Measurements from ENCODE around the gene NXPH3.

The NXPH3 gene

GRCh38 chr17:49552070-49552751 lies 23.5 kb upstream of the NXPH3 start:
- Histone ChIP-seq H3K4me1 (ENCODE audit: insufficient read depth, low read length, poor library complexity, severe bottlenecking) (peaks cover 12% of the 10 kb centered on the region), H2AFZ (ENCODE audit: low read length) (no peak overlapping the region), H4K20me1 (ENCODE audit: insufficient read depth, low read length, poor library complexity, severe bottlenecking) (no peaks in the 10 kb centered on the region), H3K4me3 (ENCODE audit: low read length, poor library complexity, severe bottlenecking) (no peak overlapping the region), H3K27me3 (ENCODE audit: insufficient read depth, low read length, poor library complexity, severe bottlenecking) (no peaks in the 10 kb centered on the region), H3K9me2 (replicated peaks; ENCODE audit: low read depth, low read length) (no peaks in the 10 kb centered on the region), H3K9ac (ENCODE audit: low read depth, low read length, poor library complexity, severe bottlenecking) (no peak overlapping the region), H3K9me3 (ENCODE audit: insufficient read depth, low read depth, low read length) (no peaks in the 10 kb centered on the region), H3K4me2 (ENCODE audit: low read depth, low read length, poor library complexity, severe bottlenecking) (no peak overlapping the region), H3F3A (ENCODE audit: low read depth) (no peaks in the 10 kb centered on the region), H3K36me3 (ENCODE audit: insufficient read depth, low read length) (no peaks in the 10 kb centered on the region), H3K79me2 (ENCODE audit: insufficient read depth, low read length) (no peaks in the 10 kb centered on the region)
- TF ChIP-seq, protein P1, sequence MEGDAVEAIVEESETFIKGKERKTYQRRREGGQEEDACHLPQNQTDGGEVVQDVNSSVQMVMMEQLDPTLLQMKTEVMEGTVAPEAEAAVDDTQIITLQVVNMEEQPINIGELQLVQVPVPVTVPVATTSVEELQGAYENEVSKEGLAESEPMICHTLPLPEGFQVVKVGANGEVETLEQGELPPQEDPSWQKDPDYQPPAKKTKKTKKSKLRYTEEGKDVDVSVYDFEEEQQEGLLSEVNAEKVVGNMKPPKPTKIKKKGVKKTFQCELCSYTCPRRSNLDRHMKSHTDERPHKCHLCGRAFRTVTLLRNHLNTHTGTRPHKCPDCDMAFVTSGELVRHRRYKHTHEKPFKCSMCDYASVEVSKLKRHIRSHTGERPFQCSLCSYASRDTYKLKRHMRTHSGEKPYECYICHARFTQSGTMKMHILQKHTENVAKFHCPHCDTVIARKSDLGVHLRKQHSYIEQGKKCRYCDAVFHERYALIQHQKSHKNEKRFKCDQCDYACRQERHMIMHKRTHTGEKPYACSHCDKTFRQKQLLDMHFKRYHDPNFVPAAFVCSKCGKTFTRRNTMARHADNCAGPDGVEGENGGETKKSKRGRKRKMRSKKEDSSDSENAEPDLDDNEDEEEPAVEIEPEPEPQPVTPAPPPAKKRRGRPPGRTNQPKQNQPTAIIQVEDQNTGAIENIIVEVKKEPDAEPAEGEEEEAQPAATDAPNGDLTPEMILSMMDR (conservative IDR thresholded peaks at IDR 0.05; ENCODE audit: low read length) = no peak
- no peak for TF ChIP-seq EZH2phosphoT487 (IDR thresholded peaks at IDR 0.05; ENCODE audit: borderline replicate concordance)

DNA sequence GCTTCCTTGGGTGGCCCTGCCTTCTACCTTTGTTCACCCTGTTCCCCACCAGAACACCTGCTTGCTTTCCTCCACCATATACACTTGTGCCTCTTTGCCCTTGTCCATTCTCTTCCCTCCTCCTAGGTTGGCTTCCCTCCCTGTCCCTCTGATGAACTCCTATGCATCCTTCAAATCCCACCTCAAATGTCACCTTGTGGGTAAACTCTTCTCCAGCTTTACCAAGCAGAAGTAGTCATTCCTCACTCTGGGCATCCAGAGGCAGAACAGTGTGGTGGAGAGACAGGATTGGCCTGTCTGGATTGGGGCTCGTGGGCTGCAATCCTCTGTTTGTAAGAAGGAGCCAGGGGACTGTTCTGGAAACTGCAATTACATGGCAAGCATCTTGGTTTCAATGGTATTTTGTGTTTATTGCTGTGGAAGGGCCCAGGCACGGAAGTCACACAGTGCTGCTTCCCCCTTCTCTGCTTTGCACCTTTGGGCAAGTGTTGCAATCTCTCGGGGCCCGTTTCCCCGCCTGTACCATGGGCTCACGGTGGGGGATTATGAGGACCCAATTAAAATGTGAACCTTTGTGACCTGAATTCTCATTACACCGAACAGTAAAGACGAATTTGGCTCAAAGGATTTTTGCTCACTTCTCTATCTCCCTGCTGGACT lies 21.9 kb upstream of the NXPH3 start:
- Histone ChIP-seq H3K9me3 (ENCODE audit: insufficient read depth, low read depth, low read length) (no peaks in the 10 kb centered on the region), H3K79me2 (ENCODE audit: insufficient read depth, low read length) (no peaks in the 10 kb centered on the region), H3F3A (ENCODE audit: low read depth) (no peaks in the 10 kb centered on the region), H3K9me2 (replicated peaks; ENCODE audit: low read depth, low read length) (no peaks in the 10 kb centered on the region), H3K4me1 (ENCODE audit: insufficient read depth, low read length, poor library complexity, severe bottlenecking) (peaks cover 10% of the 10 kb centered on the region), H3K4me2 (ENCODE audit: low read depth, low read length, poor library complexity, severe bottlenecking) (no peak overlapping the region), H3K36me3 (ENCODE audit: insufficient read depth, low read length) (no peaks in the 10 kb centered on the region), H2AFZ (ENCODE audit: low read length) (no peak overlapping the region), H3K27me3 (ENCODE audit: insufficient read depth, low read length, poor library complexity, severe bottlenecking) (no peaks in the 10 kb centered on the region), H3K4me3 (ENCODE audit: low read length, poor library complexity, severe bottlenecking) (no peak overlapping the region), H4K20me1 (ENCODE audit: insufficient read depth, low read length, poor library complexity, severe bottlenecking) (no peaks in the 10 kb centered on the region), H3K9ac (ENCODE audit: low read depth, low read length, poor library complexity, severe bottlenecking) (no peak overlapping the region)
- TF ChIP-seq EZH2phosphoT487 (IDR thresholded peaks at IDR 0.05; ENCODE audit: borderline replicate concordance) = no peak
- TF ChIP-seq, protein P1 (conservative IDR thresholded peaks at IDR 0.05; ENCODE audit: low read length) = no peak

DNA sequence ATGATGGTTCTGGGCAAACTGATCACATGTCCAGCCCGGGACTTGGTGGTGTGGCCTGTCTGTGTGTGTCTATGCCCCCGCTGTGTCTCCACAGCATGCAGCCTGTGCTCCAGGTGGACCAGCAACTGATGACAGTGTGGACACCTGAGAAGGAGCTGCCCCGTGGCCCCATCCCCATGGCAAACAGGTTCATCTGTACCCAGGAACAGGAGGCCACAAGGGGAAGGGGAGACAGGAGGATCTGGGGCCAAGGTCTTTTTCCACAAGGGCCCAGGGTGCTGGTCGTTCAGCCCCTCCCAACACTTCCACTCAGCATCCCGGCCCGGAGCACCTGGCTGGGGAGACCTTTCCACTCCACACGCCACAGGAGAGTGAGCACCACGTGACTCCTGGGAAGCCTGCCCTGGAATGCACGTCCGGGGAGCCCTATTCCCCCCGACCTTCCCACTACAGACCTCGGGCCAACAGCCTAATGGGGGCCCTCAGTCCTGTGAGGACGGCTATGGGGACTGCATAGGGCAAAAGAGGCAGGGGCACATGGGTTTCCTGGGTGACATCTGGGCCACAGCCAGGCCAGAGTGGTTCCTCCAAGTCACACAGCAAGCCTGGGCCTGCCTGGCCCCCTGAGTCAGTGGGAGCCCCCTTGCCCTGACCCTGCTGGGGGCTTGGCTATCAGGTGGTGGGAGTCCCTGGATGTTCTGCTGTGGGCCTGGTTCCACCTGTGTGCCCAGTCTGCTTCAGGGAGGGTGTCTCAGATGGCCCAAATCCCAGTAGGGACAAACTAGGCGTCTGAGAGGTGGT lies 20.8 kb upstream of the NXPH3 start:
- H3K36me3 ChIP-seq (ENCODE audit: insufficient read depth, low read length) = no peaks in the 10 kb centered on the region
- TF ChIP-seq, protein P1 (conservative IDR thresholded peaks at IDR 0.05; ENCODE audit: low read length) = no peak
- no peak for TF ChIP-seq EZH2phosphoT487 (IDR thresholded peaks at IDR 0.05; ENCODE audit: borderline replicate concordance)
- H3K9me3 ChIP-seq (ENCODE audit: insufficient read depth, low read depth, low read length) = no peaks in the 10 kb centered on the region
- no peaks in the 10 kb centered on the region for H3K27me3 ChIP-seq (ENCODE audit: insufficient read depth, low read length, poor library complexity, severe bottlenecking)
- H3F3A ChIP-seq (ENCODE audit: low read depth) = no peaks in the 10 kb centered on the region
- no peaks in the 10 kb centered on the region for H3K9me2 ChIP-seq (replicated peaks; ENCODE audit: low read depth, low read length)
- no peaks in the 10 kb centered on the region for H3K79me2 ChIP-seq (ENCODE audit: insufficient read depth, low read length)
- no peak overlapping the region for H3K9ac ChIP-seq (ENCODE audit: low read depth, low read length, poor library complexity, severe bottlenecking)
- no peak overlapping the region for H3K4me3 ChIP-seq (ENCODE audit: low read length, poor library complexity, severe bottlenecking)
- H3K4me1 ChIP-seq (ENCODE audit: insufficient read depth, low read length, poor library complexity, severe bottlenecking) = peaks cover 5% of the 10 kb centered on the region
- no peak overlapping the region for H2AFZ ChIP-seq (ENCODE audit: low read length)
- H4K20me1 ChIP-seq (ENCODE audit: insufficient read depth, low read length, poor library complexity, severe bottlenecking) = no peaks in the 10 kb centered on the region
- no peak overlapping the region for H3K4me2 ChIP-seq (ENCODE audit: low read depth, low read length, poor library complexity, severe bottlenecking)

Data from Loucy (cell line).